ENCODE data around the gene SYTL3.

GRCh38 chr6:158687506-158687905 is 37.7 kb downstream of the SYTL3 start:
- TF ChIP-seq SP1 (IDR thresholded peaks at IDR 0.05) (no peak), FOXM1 (IDR thresholded peaks at IDR 0.05; ENCODE audit: borderline replicate concordance) (no peak), ELF4 (IDR thresholded peaks at IDR 0.05) (no peak), ZNF384 (IDR thresholded peaks at IDR 0.05) (no peak), FOXA1 (IDR thresholded peaks at IDR 0.05) (no peak), NFRKB (IDR thresholded peaks at IDR 0.05) (no peak), BHLHE40 (IDR thresholded peaks at IDR 0.05; ENCODE audit: borderline replicate concordance) (no peak), L3MBTL2 (conservative IDR thresholded peaks at IDR 0.05) (no peak), HDGF (IDR thresholded peaks at IDR 0.05; ENCODE audit: borderline replicate concordance) (no peak)

All from HEK293T (cell line).